Vagina (tissue), 2 donors: ENCODE data around the gene HRH1.

Experiments used
- POLR2A ChIP-seq, 2 donors: fragments of 450-650 bp; IDR thresholded peaks; one replicate each; pipeline ENCODE4 v1.6.1; 2017; ENCODE audit warnings: antibody characterized with exemption in 2 of 2, mild to moderate bottlenecking in 2 of 2, moderate library complexity in 2 of 2
- TF ChIP-seq, protein P1 (sequence below), 3 experiments: fragments of 450-650 bp in 2 of 3; fragments of 200-600 bp in 1 of 3; sonication (generic) in 1 of 3; IDR thresholded peaks; one replicate each; pipeline ENCODE4 v1.5.1; 2017 to 2019; ENCODE audit warnings: antibody characterized with exemption in 3 of 3, mild to moderate bottlenecking in 2 of 3, moderate library complexity in 2 of 3

DNA sequence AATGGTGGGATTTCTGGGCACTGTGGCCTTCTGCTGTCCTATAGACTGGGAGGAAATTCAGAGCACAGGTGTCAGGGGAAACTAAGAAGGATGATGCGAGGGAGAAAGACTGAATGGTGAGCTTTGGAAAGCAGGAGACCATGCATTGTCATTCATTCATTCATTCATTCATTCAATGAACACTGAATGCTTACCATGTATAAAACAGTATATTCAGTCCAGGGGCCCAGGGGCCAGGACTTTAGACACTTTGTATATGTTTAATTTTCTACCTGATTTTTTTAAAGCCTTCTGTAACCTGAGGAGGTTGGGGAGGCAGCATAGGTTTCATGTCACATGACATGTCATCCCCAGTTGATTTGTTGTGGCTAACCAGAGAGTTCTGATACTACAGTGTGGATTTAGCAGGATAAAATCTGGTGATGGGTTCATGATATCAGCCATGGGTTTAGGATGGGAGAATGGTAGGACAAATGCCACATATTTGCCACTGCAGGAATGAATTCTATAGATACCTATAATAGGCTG, 60.2 kb downstream of the HRH1 start:
- TF ChIP-seq, protein P1, sequence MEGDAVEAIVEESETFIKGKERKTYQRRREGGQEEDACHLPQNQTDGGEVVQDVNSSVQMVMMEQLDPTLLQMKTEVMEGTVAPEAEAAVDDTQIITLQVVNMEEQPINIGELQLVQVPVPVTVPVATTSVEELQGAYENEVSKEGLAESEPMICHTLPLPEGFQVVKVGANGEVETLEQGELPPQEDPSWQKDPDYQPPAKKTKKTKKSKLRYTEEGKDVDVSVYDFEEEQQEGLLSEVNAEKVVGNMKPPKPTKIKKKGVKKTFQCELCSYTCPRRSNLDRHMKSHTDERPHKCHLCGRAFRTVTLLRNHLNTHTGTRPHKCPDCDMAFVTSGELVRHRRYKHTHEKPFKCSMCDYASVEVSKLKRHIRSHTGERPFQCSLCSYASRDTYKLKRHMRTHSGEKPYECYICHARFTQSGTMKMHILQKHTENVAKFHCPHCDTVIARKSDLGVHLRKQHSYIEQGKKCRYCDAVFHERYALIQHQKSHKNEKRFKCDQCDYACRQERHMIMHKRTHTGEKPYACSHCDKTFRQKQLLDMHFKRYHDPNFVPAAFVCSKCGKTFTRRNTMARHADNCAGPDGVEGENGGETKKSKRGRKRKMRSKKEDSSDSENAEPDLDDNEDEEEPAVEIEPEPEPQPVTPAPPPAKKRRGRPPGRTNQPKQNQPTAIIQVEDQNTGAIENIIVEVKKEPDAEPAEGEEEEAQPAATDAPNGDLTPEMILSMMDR (IDR thresholded peaks at IDR 0.05) = no peak
- no peak for TF ChIP-seq POLR2A (IDR thresholded peaks at IDR 0.05)
